Sigmoid colon (tissue), 7 donors: ENCODE data around the gene NTRK1. TPM values are rescaled to one million over a fixed set of nuclear protein-coding genes. Genes with fewer than 3 reads are reported as not detected.

Source experiments
- DNase-seq: peaks from one replicate; pipeline ENCODE4 v3.0.0-alpha.2; 2019
- H3K27ac ChIP-seq, 4 donors: fragments of 200-600 bp; sonication (generic); one replicate each; pipeline ENCODE4 v1.5.1; 2016 to 2019; ENCODE audit warnings: mild to moderate bottlenecking in 1 of 4
- H3K27me3 ChIP-seq, 3 donors: fragments of 200-600 bp; sonication (generic); one replicate each; pipeline ENCODE4 v1.5.1; 2019; ENCODE audit warnings: mild to moderate bottlenecking in 1 of 3
- H3K36me3 ChIP-seq, 4 donors: fragments of 200-600 bp; sonication (generic); one replicate each; pipeline ENCODE4 v1.5.1; 2016 to 2019
- H3K4me1 ChIP-seq, 4 donors: fragments of 200-600 bp; sonication (generic); one replicate each; pipeline ENCODE4 v1.5.1; 2017 to 2019
- H3K4me3 ChIP-seq, 4 donors: fragments of 200-600 bp; sonication (generic); one replicate each; pipeline ENCODE4 v1.5.1; 2017 to 2019; ENCODE audit warnings: mild to moderate bottlenecking in 2 of 4, moderate library complexity in 1 of 4
- H3K9me3 ChIP-seq, 4 donors: fragments of 200-600 bp in 3 of 4; sonication (generic) in 3 of 4; one replicate each; pipeline versions ENCODE4 v1.5.1 to v1.6.1; 2013 to 2019
- EP300 ChIP-seq, 4 donors: sonication (generic); formaldehyde crosslinking; IDR thresholded peaks; one replicate each; pipeline ENCODE4 v1.6.1; 2017; ENCODE audit warnings: antibody characterized with exemption in 4 of 4
- POLR2A ChIP-seq, 2 donors: fragments of 450-650 bp; IDR thresholded peaks; one replicate each; pipeline ENCODE4 v1.6.1; 2016; ENCODE audit warnings: antibody characterized with exemption in 2 of 2, mild to moderate bottlenecking in 2 of 2, moderate library complexity in 2 of 2
- POLR2AphosphoS5 ChIP-seq, 4 donors: sonication (generic); formaldehyde crosslinking; IDR thresholded peaks; one replicate each; pipeline ENCODE4 v1.6.1; 2017; ENCODE audit warnings: antibody characterized with exemption in 4 of 4
- WGBS, 2 donors: extraction: QIAGEN DNeasy Blood & Tissue Kit; methylation state at CpG; one replicate each; pipeline ENCODE4 v1.1.7; 2013; 5-methylcytosine and 5-hydroxymethylcytosine counted together
- intact Hi-C: fragments of 100-400 bp; cut with DNase I; formaldehyde crosslinking; loops from one replicate; pipeline ENCODE4 v1.15.1; 2023
- polyA plus RNA-seq, 3 donors: library from polyadenylated mRNA; stranded (reverse); fragments of 200-250 nt; gene quantifications; one replicate each; pipeline ENCODE4 v1.2.3, GENCODE V29; 2013
- total RNA-seq, 4 donors: library from RNA; depleted of rRNA; stranded (reverse); fragments of >200 nt; gene quantifications; one replicate each; pipeline ENCODE4 v1.1.0, GENCODE V29; 2016
- TF ChIP-seq, protein P1 (sequence below), 4 experiments: fragments of 450-650 bp in 3 of 4; fragments of 200-600 bp in 1 of 4; IDR thresholded peaks; one replicate each; pipeline ENCODE4 v1.5.1; 2016 to 2019; ENCODE audit warnings: antibody characterized with exemption in 4 of 4, mild to moderate bottlenecking in 3 of 4, moderate library complexity in 2 of 4
- donor health status: healthy with polysubstance abuse.
- donor health status: Bipolar disorder and iron deficiency.
- donor health status: healthy.

The NTRK1 gene
- total and polyA plus RNA-seq, 7 donors: 0.42 to 4.9 (median 2.0) TPM; not detected in 1

DNA sequence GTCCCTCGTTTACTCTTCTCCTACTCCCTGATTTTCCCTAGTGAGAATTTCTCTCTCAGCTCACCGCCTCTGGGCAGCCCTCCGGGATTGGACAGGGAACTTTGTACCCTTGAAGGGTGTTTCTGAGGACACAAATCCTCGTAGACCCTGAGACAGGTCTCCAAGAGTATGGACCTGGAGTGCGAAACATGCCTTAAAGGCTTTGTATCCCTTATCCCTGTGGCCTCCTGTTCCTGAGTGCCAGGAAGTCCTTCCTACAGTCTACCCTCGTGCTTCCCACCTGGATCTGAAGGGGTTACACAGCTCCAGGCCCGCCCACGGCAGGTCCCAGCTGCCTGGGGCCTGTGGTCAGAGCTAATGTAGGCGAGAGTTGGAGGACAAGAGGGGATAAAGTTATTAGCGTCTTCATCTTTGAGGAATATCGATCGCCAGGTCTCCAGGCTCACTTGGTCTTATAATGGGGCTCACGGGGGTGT lies 25.3 kb downstream of the NTRK1 start:
- Histone ChIP-seq H3K4me1 (no peaks in the 10 kb centered on the region), H3K27ac (no peak overlapping the region), H3K27me3 (peaks cover 0 to 16% (median 0%) of the 10 kb centered on the region in 3 donors), H3K36me3 (no peaks in the 10 kb centered on the region), H3K9me3 (no peaks in the 10 kb centered on the region), H3K4me3 (no peak overlapping the region)
- no peak for TF ChIP-seq EP300 (IDR thresholded peaks at IDR 0.05)
- TF ChIP-seq, protein P1, sequence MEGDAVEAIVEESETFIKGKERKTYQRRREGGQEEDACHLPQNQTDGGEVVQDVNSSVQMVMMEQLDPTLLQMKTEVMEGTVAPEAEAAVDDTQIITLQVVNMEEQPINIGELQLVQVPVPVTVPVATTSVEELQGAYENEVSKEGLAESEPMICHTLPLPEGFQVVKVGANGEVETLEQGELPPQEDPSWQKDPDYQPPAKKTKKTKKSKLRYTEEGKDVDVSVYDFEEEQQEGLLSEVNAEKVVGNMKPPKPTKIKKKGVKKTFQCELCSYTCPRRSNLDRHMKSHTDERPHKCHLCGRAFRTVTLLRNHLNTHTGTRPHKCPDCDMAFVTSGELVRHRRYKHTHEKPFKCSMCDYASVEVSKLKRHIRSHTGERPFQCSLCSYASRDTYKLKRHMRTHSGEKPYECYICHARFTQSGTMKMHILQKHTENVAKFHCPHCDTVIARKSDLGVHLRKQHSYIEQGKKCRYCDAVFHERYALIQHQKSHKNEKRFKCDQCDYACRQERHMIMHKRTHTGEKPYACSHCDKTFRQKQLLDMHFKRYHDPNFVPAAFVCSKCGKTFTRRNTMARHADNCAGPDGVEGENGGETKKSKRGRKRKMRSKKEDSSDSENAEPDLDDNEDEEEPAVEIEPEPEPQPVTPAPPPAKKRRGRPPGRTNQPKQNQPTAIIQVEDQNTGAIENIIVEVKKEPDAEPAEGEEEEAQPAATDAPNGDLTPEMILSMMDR (IDR thresholded peaks at IDR 0.05): no peak
- TF ChIP-seq POLR2A (IDR thresholded peaks at IDR 0.05): no peak
- DNase-seq: no peak
- 48 to 69% methylated on average over 13 of the region's 13 CpGs for WGBS, 2 donors
- intact Hi-C loops: no loop called here

GRCh38 chr1:156886583-156887281 lies 26.1 kb downstream of the NTRK1 start:
- Histone ChIP-seq H3K27ac (no peak overlapping the region), H3K27me3 (peaks cover 0 to 16% (median 0%) of the 10 kb centered on the region in 3 donors), H3K36me3 (no peaks in the 10 kb centered on the region), H3K4me3 (no peak overlapping the region), H3K4me1 (no peaks in the 10 kb centered on the region), H3K9me3 (no peaks in the 10 kb centered on the region)
- TF ChIP-seq EP300 (IDR thresholded peaks at IDR 0.05): no peak
- intact Hi-C loops: no loop called here
- WGBS, 2 donors: 30 to 48% methylated on average over 6 of the region's 6 CpGs
- DNase-seq: no peak

DNA sequence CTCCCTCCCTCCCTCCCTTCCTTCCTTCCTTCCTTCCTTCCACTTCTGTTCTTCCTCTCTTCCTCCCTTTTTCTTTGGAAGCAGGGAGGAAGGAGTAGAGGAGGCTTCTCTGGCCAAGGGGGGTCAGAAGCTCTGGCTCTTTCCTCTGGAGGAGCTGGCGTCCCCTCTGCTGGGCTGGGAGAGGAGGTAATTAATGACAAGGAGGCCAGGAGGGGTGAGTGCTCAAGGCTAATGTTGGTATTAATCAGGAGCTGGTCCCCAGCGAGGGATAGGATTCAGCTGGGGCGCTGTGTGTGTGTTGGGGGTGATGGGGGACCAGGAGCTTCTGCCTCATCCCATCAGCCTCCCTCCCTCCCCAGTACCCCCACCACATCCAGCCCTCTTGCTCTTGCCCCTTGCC lies 26.7 kb downstream of the NTRK1 start:
- intact Hi-C loops: no loop called here
- H3K36me3 ChIP-seq: no peaks in the 10 kb centered on the region
- H3K4me3 ChIP-seq: no peak overlapping the region
- no peaks in the 10 kb centered on the region for H3K9me3 ChIP-seq
- 16 to 40% methylated on average over 3 of the region's 3 CpGs for WGBS, 2 donors
- peaks cover 0 to 17% (median 0%) of the 10 kb centered on the region in 3 donors for H3K27me3 ChIP-seq
- TF ChIP-seq, protein P1 (IDR thresholded peaks at IDR 0.05): no peak
- TF ChIP-seq EP300 (IDR thresholded peaks at IDR 0.05): no peak
- no peak for TF ChIP-seq POLR2AphosphoS5 (IDR thresholded peaks at IDR 0.05)
- no peak for TF ChIP-seq POLR2A (IDR thresholded peaks at IDR 0.05)
- no peak for DNase-seq
- no peak overlapping the region for H3K27ac ChIP-seq
- peaks cover 0 to 1% (median under 1%) of the 10 kb centered on the region in 4 donors for H3K4me1 ChIP-seq

DNA sequence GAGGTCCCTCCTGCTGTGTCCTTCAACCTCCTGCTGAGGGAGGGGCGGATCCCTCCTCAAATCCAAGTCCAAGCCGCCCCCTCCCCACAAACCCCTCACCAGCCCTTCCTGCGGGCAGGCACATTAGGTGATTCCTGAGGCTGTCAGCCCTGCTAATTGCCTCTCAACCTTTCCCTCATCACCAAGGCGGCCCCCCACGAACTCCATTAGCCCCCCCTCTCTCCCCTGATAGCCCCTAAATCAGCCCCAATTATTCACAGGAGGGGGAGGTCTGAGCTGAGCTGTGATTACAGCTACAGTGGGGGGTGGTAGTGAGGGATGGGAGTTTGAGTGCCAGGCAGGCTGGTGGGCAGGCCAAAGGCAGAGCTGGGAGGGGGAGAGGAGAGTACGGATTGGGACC lies 27.1 kb downstream of the NTRK1 start:
- Histone ChIP-seq H3K27me3 (peaks cover 0 to 17% (median 0%) of the 10 kb centered on the region in 3 donors), H3K27ac (no peak overlapping the region), H3K4me1 (peaks cover 0 to 6% (median 5%) of the 10 kb centered on the region in 4 donors), H3K4me3 (no peak overlapping the region), H3K36me3 (no peaks in the 10 kb centered on the region), H3K9me3 (no peaks in the 10 kb centered on the region)
- WGBS, 2 donors: 20 to 48% methylated on average over 6 of the region's 6 CpGs
- TF ChIP-seq EP300 (IDR thresholded peaks at IDR 0.05) (no peak), POLR2AphosphoS5 (IDR thresholded peaks at IDR 0.05) (no peak), POLR2A (IDR thresholded peaks at IDR 0.05) (no peak)
- TF ChIP-seq, protein P1 (IDR thresholded peaks at IDR 0.05): no peak
- intact Hi-C loops: no loop called here
- no peak for DNase-seq

GRCh38 chr1:156889802-156890580 lies 29.3 kb downstream of the NTRK1 start:
- Histone ChIP-seq H3K27ac (no peak overlapping the region), H3K4me1 (peaks cover 0 to 16% (median 14%) of the 10 kb centered on the region in 4 donors), H3K4me3 (no peak overlapping the region), H3K9me3 (no peaks in the 10 kb centered on the region), H3K27me3 (peaks cover 18 to 27% (median 20%) of the 10 kb centered on the region in 3 donors), H3K36me3 (no peaks in the 10 kb centered on the region)
- DNase-seq: peak; percentile 89
- intact Hi-C loops: loop anchor here (5.0 to 10.0 kb wide), 2 partner anchors 182 to 185 kb away; partner anchors contain the start of gene CRABP2
- WGBS, 2 donors: 41 to 42% methylated on average over 8 of the region's 8 CpGs
- no peak for TF ChIP-seq POLR2AphosphoS5 (IDR thresholded peaks at IDR 0.05)
- TF ChIP-seq, protein P1 (IDR thresholded peaks at IDR 0.05): peak; percentile 46 to 75 (median 68)
